Adrenal gland (tissue), 5 donors: ENCODE data around the gene CES4A.

ENCODE experiments used
- POLR2A ChIP-seq, 2 donors: fragments of 450-650 bp; IDR thresholded peaks; one replicate each; pipeline ENCODE4 v1.6.1; 2017; ENCODE audit warnings: antibody characterized with exemption in 2 of 2, mild to moderate bottlenecking in 2 of 2, moderate library complexity in 1 of 2
- TF ChIP-seq, protein P1 (sequence below), 6 experiments: fragments of 450-650 bp in 4 of 6; fragments of 200-600 bp in 2 of 6; sonication (generic) in 1 of 6; IDR thresholded peaks; 1 replicate in 5 of 6; 2 replicates in 1 of 6; pipeline versions ENCODE4 v1.5.1 to v1.8.0; 2016 to 2021; ENCODE audit warnings: antibody characterized with exemption in 6 of 6, mild to moderate bottlenecking in 2 of 6, moderate library complexity in 1 of 6
- donor health status: DM: no; HTN: no; CAD: no.

DNA sequence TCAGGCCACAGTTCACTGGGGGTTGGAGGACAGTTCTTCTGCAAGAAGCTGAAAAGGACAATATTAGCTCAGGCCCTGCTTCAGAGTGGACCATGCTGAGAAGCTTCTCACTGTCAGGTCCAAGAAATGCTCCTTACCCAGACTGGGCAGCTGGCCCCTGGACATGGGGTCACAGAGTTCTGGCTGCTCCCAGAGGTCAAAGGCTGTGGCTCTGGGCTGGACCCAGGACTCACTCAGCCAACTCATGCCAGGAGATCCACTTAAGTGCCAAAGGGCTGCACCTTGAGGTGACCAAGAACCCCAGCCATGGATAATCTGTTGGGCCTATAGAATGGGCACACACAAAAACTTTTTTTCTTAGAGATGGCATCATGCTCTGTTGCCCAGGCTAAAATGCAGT is 49.0 kb upstream of the CES4A start:
- TF ChIP-seq, protein P1, sequence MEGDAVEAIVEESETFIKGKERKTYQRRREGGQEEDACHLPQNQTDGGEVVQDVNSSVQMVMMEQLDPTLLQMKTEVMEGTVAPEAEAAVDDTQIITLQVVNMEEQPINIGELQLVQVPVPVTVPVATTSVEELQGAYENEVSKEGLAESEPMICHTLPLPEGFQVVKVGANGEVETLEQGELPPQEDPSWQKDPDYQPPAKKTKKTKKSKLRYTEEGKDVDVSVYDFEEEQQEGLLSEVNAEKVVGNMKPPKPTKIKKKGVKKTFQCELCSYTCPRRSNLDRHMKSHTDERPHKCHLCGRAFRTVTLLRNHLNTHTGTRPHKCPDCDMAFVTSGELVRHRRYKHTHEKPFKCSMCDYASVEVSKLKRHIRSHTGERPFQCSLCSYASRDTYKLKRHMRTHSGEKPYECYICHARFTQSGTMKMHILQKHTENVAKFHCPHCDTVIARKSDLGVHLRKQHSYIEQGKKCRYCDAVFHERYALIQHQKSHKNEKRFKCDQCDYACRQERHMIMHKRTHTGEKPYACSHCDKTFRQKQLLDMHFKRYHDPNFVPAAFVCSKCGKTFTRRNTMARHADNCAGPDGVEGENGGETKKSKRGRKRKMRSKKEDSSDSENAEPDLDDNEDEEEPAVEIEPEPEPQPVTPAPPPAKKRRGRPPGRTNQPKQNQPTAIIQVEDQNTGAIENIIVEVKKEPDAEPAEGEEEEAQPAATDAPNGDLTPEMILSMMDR (IDR thresholded peaks at IDR 0.05), result no peak
- TF ChIP-seq POLR2A (IDR thresholded peaks at IDR 0.05), result no peak
